Measurements from ENCODE around the gene RAPGEF3. TPM values are rescaled to one million over a fixed set of nuclear protein-coding genes. Genes with fewer than 3 reads are reported as not detected.

The RAPGEF3 gene, protein sequence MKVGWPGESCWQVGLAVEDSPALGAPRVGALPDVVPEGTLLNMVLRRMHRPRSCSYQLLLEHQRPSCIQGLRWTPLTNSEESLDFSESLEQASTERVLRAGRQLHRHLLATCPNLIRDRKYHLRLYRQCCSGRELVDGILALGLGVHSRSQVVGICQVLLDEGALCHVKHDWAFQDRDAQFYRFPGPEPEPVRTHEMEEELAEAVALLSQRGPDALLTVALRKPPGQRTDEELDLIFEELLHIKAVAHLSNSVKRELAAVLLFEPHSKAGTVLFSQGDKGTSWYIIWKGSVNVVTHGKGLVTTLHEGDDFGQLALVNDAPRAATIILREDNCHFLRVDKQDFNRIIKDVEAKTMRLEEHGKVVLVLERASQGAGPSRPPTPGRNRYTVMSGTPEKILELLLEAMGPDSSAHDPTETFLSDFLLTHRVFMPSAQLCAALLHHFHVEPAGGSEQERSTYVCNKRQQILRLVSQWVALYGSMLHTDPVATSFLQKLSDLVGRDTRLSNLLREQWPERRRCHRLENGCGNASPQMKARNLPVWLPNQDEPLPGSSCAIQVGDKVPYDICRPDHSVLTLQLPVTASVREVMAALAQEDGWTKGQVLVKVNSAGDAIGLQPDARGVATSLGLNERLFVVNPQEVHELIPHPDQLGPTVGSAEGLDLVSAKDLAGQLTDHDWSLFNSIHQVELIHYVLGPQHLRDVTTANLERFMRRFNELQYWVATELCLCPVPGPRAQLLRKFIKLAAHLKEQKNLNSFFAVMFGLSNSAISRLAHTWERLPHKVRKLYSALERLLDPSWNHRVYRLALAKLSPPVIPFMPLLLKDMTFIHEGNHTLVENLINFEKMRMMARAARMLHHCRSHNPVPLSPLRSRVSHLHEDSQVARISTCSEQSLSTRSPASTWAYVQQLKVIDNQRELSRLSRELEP
- total RNA-seq, result 1 to 10 TPM; 1.1 to 2.7 TPM

GRCh38 chr12:47758834-47759690, at the start of gene RAPGEF3:
Gene RAPGEF3 (minus strand): TSS chr12:47758880. CDS start chr12:47758556, 324 bp downstream.
- peak; percentile 84 to 92 for ATAC-seq
- Mint-ChIP-seq H3K27ac (peak within 1 kb of the TSS in 1 of 2 donors; percentile 34), H3K36me3 (no peaks in the 10 kb centered on the region), H3K9me3 (no peaks in the 10 kb centered on the region)
- peak; percentile 68 to 86 for DNase-seq (ENCODE audit: low spot score in 2 of 2)

- H3K9me3 Mint-ChIP-seq, result no peaks in the 10 kb centered on the region
- H3K36me3 Mint-ChIP-seq, result peaks cover 17 to 51% of the 10 kb centered on the region in 2 donors
- DNase-seq (ENCODE audit: low spot score in 2 of 2) (peak; percentile 69 to 86), ATAC-seq (peak; percentile 41 to 54)
- H3K27ac Mint-ChIP-seq, result peak overlapping the region; percentile 91 to 100
Observed at GRCh38 chr12:47808050-47808449, 49.4 kb upstream of the RAPGEF3 start.

DNA sequence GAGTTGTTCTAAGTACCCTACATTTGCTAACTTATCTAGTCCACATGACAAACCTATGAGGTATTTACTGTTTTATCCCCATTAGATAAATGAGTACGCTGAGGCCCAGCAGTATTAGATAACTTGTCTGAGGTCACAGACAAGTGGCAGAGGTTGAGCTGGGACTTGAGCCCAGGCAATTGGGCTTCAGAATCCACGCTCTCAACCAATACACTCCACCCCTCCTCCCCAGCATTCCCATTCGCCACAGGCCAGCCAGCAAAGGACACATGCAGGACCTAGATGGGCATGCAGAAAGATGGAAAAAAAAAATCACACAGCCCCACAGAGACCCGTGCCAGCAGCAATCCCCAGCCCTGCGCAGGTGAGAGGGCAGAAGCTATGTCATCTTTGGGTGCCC, 48.7 kb upstream of the RAPGEF3 start:
- no peaks in the 10 kb centered on the region for H3K9me3 Mint-ChIP-seq
- peak overlapping the region; percentile 91 to 100 for H3K27ac Mint-ChIP-seq
- peaks cover 17 to 52% of the 10 kb centered on the region in 2 donors for H3K36me3 Mint-ChIP-seq
- DNase-seq (ENCODE audit: low spot score in 2 of 2), result no peak
- no peak for ATAC-seq

GRCh38 chr12:47805417-47805816, 46.7 kb upstream of the RAPGEF3 start:
- Mint-ChIP-seq H3K9me3 (no peaks in the 10 kb centered on the region), H3K36me3 (peaks cover 17 to 44% of the 10 kb centered on the region in 2 donors), H3K27ac (peak overlapping the region; percentile 89 to 100)
- ATAC-seq (no peak), DNase-seq (ENCODE audit: low spot score in 2 of 2) (no peak)

DNA sequence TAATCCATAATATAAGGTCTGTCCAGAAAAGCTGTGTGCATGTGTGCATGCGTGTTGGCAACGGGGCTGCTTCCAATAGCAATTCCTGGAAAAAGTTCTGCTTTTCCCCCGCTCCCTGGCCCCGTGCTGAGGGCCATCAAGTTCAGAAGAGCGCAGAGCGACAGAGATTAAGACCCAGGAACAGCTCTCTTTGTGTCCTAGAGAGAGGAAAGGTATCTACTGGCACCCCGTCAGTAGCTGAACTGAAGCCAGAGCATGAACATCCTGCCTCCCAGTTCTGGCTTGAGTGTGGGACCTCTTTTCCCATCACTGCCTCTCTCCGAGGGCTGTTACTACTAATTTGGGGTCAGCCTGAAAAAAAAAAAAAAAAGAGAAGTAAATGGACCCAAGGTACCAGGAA, 45.5 kb upstream of the RAPGEF3 start:
- H3K36me3 Mint-ChIP-seq, result peaks cover 17 to 41% of the 10 kb centered on the region in 2 donors

GRCh38 chr12:47803191-47803875, 44.7 kb upstream of the RAPGEF3 start:
- ATAC-seq, result peak in 1 of 2 donors; percentile 9

More for the DNA sequence above, 45.5 kb upstream of the RAPGEF3 start:
- Mint-ChIP-seq H3K9me3 (no peaks in the 10 kb centered on the region), H3K27ac (peak overlapping the region; percentile 89 to 100)
- ATAC-seq (no peak), DNase-seq (ENCODE audit: low spot score in 2 of 2) (no peak)

DNA sequence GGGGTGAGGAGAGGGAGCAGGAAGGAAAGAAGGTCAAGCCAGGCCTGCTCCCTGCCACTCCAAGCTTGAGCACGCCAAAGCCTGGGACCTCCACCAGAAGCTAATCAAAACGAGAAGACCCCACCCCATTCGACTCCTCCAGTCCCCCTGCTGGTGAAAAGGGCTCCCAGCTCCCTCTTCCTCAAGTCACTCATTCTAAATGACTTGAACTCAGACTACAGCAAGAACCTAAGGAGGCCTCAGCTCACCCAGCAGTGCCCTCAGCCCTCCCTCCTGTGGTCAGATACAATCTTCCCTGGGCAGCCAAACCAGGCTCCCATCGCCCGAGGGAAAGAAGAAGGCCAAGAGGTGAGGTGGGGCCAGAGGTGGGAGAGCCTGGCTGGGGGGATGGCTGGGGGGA, 43.6 kb upstream of the RAPGEF3 start:
- no peaks in the 10 kb centered on the region for H3K9me3 Mint-ChIP-seq
- DNase-seq (ENCODE audit: low spot score in 2 of 2) (no peak), ATAC-seq (peak in 1 of 2 donors; percentile 16)
- H3K27ac Mint-ChIP-seq, result peak overlapping the region; percentile 97 to 100
- peaks cover 10 to 35% of the 10 kb centered on the region in 2 donors for H3K36me3 Mint-ChIP-seq

More at GRCh38 chr12:47803191-47803875, 44.7 kb upstream of the RAPGEF3 start:
- DNase-seq (ENCODE audit: low spot score in 2 of 2), result no peak
- Mint-ChIP-seq H3K27ac (peak overlapping the region; percentile 97 to 100), H3K36me3 (peaks cover 17 to 41% of the 10 kb centered on the region in 2 donors), H3K9me3 (no peaks in the 10 kb centered on the region)

DNA sequence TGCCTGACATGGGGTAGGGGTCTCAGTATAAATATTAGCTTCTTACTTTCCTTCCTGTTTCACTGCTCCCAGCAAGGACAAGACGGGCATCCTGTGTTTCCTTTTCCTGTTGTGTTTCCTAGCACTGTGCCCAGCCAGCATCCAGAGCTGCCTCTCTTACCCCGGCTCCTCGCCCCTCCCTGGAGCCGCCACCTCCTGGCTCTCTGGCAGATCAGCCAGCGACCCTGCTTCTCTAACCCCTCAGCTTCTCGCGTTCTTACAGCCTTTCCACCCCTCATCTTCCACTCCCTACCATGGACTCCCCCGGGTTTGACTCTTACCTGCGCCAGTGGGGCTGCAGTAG, 43.2 kb upstream of the RAPGEF3 start:
- no peak for ATAC-seq
- H3K27ac Mint-ChIP-seq, result peak overlapping the region; percentile 97 to 100
- no peak for DNase-seq (ENCODE audit: low spot score in 2 of 2)
- peaks cover 8 to 31% of the 10 kb centered on the region in 2 donors for H3K36me3 Mint-ChIP-seq
- H3K9me3 Mint-ChIP-seq, result no peaks in the 10 kb centered on the region

GRCh38 chr12:47801170-47801903, 42.7 kb upstream of the RAPGEF3 start:
- peak overlapping the region; percentile 97 to 100 for H3K27ac Mint-ChIP-seq
- DNase-seq (ENCODE audit: low spot score in 2 of 2), result no peak
- H3K36me3 Mint-ChIP-seq, result peaks cover 8 to 29% of the 10 kb centered on the region in 2 donors
- ATAC-seq, result no peak
- H3K9me3 Mint-ChIP-seq, result no peaks in the 10 kb centered on the region

- Mint-ChIP-seq H3K36me3 (peaks cover 7 to 28% of the 10 kb centered on the region in 2 donors), H3K27ac (peak overlapping the region; percentile 92 to 100), H3K9me3 (no peaks in the 10 kb centered on the region)
- no peak for ATAC-seq
- DNase-seq (ENCODE audit: low spot score in 2 of 2), result no peak
Observed at GRCh38 chr12:47800582-47800981, 41.9 kb upstream of the RAPGEF3 start.

GRCh38 chr12:47799357-47799955, 40.8 kb upstream of the RAPGEF3 start:
- ATAC-seq (no peak), DNase-seq (ENCODE audit: low spot score in 2 of 2) (no peak)
- Mint-ChIP-seq H3K9me3 (no peaks in the 10 kb centered on the region), H3K27ac (peak overlapping the region; percentile 84 to 85), H3K36me3 (peaks cover 0 to 17% of the 10 kb centered on the region in 2 donors)

- ATAC-seq, result no peak
- DNase-seq (ENCODE audit: low spot score in 2 of 2), result no peak
- peak overlapping the region; percentile 84 to 88 for H3K27ac Mint-ChIP-seq
- peaks cover 0 to 10% of the 10 kb centered on the region in 2 donors for H3K36me3 Mint-ChIP-seq
- H3K9me3 Mint-ChIP-seq, result no peaks in the 10 kb centered on the region
Observed at GRCh38 chr12:47798382-47798948, 39.8 kb upstream of the RAPGEF3 start.

- Mint-ChIP-seq H3K27ac (peak overlapping the region; percentile 84 to 94), H3K36me3 (peaks cover 0 to 6% of the 10 kb centered on the region in 2 donors), H3K9me3 (no peaks in the 10 kb centered on the region)
- DNase-seq (ENCODE audit: low spot score in 2 of 2) (no peak), ATAC-seq (peak; percentile 49 to 51)
Observed at GRCh38 chr12:47797441-47797840, 38.8 kb upstream of the RAPGEF3 start.

GRCh38 chr12:47795814-47796411, 37.2 kb upstream of the RAPGEF3 start:
- H3K9me3 Mint-ChIP-seq, result no peaks in the 10 kb centered on the region
- ATAC-seq, result no peak
- peaks cover 0 to 4% of the 10 kb centered on the region in 2 donors for H3K36me3 Mint-ChIP-seq
- peak overlapping the region in 1 of 2 donors; percentile 15 for H3K27ac Mint-ChIP-seq
- no peak for DNase-seq (ENCODE audit: low spot score in 2 of 2)
